Activated T-cell treated with anti-CD3 and anti-CD28 coated beads for 24 hours (primary cell): ENCODE results near the gene FAM170B.

ENCODE experiments used
- DNase-seq: peaks from one replicate; pipeline ENCODE4 v3.0.0-alpha.2; 2020; ENCODE audit warnings: low read depth

The FAM170B gene

DNA sequence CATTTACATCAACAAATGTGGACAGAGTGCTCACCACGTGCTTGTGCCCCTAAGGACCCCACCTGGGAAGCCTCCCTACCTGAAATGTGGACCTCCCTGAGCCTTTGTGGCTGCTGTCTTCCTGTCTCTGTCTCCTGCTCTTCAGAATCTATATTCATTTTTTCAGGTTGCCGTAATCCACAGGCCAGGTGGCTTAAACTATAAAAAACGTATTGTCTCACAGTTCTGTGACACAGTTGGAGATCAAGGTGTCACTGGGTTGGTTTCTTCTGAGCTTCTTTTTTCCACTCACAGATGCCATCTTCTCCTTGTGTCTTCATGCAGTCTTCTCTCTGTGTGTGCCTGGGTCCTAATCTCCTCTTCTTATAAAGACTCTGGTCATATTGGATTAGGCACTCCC is 12.9 kb downstream of the FAM170B start:
- no peak for DNase-seq

GRCh38 chr10:49119746-49120145 is 14.1 kb downstream of the FAM170B start:
- no peak for DNase-seq

GRCh38 chr10:49118430-49119074 is 15.3 kb downstream of the FAM170B start:
- DNase-seq, result no peak

- DNase-seq, result no peak
Observed at GRCh38 chr10:49117376-49118070, 16.3 kb downstream of the FAM170B start.

GRCh38 chr10:49116509-49117375 is 17.1 kb downstream of the FAM170B start:
- DNase-seq, result no peak

DNA sequence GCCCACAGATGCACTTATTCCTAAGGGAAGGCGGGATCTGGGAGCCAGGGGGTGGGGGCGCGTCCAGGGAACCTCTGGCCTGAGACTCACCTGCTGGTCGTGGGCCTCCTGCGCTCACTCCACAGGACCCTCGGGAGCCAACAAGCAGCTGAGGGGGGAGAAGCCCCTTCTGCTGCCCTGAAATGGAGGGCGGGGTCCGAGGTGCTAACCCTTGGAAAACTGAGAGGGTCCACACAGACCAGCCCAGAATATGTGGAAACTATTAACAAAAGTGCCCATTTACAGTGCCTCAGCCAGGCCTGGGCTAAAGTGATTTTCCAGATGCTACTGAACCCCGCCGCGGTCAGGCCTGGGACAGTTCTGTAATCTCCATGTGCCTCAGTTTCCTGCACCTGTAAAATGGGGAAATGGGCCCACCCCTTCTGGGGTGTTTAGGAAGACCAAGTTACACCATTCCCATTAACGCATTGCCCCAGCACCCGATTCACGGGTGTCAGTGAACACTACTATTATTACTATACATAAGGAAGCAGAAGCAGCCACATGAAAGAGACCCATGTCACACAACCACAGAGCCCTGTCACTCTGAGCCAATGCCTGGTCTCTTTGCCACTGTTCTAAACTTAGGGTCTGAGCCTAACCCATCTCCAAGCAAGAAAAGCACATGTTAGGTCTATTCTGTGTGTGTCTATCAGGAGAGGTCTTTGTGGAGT is 17.9 kb downstream of the FAM170B start:
- DNase-seq, result no peak

GRCh38 chr10:49115015-49115795 is 18.6 kb downstream of the FAM170B start, which contains the start of gene VSTM4:
Gene VSTM4 (minus strand): TSS chr10:49115522. CDS start chr10:49115485, 37 bp downstream.
- DNase-seq, result no peak

DNA sequence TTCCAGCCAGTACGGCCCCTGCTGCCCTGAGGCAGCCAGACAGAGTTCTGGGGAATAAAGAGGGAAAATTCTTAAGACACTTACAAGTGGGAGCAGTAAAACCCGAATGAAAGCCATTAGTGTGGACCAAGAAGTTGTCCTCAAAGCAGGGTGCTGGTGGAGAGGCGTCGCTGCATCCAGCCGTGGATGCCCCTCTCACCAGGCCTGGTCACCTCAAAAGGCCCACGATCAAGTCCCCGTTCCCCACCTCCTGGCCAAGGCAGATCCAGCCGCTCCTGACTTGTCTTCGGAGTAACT is 19.2 kb downstream of the FAM170B start:
- no peak for DNase-seq

GRCh38 chr10:49113741-49114141 is 20.1 kb downstream of the FAM170B start:
- DNase-seq, result no peak

DNA sequence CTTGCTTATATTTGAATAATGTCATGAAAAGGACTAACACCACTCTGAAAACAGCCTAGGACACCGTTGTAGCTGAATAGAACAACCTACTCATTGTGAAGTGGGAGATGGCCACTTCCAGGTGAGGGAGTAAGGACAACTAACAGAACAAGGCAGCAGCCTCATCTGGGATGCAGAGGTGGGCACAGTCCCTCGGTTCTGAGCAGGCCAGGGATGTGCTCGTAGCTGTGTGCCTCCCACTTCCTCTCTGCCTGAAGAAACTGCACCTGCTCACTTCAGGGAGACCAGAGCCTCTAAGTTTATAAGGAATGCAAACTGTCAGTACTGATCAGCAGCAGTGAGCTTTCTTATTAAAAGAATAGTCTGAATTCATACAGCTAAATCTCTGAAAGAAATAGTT is 21.0 kb downstream of the FAM170B start:
- no peak for DNase-seq

- DNase-seq, result no peak
Observed at GRCh38 chr10:49112098-49112497, 21.7 kb downstream of the FAM170B start.

DNA sequence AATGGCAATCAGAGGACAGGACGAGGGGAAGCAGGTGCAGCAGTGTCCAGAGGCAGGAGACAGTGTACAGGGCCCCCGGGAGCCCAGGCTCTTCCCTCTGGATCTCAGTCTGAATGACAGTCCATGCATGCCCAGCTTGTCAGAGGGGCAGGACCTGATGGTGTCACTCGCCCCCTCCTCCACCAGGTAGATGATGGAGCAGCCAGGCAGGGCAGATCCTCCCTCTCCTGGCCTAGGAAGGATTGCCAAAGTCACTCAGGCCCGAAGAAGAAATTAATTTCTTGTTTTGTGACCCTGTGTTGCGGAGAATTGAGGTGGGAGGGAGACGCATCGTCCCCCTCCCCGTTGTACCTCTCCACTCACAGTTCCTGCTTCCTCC is 22.5 kb downstream of the FAM170B start:
- DNase-seq, result no peak

- no peak for DNase-seq
Observed at GRCh38 chr10:49110684-49111319, 23.0 kb downstream of the FAM170B start.

- DNase-seq, result no peak
Observed at GRCh38 chr10:49109669-49110340, 24.0 kb downstream of the FAM170B start.

GRCh38 chr10:49108656-49109055 is 25.2 kb downstream of the FAM170B start:
- DNase-seq, result no peak

GRCh38 chr10:49107887-49108267 is 25.9 kb downstream of the FAM170B start:
- DNase-seq, result no peak

DNA sequence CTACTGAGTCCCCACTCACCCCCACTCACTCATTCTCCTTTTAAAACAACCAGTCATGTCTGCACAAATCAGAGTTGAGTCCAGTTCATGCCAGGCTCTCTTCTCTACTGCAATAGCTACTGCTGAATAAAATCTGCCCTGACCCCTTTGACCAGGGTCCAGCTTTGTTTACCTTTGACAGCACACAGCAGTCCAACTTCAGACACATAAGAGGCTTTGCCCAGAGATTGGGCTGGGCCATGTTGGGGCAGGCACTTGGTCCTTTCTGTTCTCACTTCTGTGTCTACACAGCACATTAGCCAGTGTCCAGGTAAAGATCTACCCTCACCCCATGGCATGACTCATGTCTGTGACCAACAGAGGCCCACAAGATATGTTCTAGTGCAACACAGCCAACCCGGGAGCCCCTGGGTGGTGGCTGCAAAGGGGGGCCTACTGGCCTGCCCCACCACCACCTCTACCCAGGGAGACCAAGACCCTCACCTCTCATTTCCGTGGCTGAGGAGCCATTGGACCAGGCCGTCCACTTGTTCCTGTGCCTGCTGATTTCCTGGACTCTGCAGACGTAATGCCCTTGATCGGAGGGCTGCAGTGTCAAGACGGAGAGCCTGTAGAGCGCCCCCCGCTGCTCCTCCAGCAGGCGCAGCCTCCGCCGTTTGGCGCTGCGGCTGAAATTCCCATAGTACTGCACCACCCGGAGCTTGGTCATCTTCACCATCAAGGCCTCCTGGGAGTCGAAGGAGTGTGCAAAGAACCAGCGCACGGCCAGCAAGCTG is 26.5 kb downstream of the FAM170B start:
- DNase-seq, result no peak

DNA sequence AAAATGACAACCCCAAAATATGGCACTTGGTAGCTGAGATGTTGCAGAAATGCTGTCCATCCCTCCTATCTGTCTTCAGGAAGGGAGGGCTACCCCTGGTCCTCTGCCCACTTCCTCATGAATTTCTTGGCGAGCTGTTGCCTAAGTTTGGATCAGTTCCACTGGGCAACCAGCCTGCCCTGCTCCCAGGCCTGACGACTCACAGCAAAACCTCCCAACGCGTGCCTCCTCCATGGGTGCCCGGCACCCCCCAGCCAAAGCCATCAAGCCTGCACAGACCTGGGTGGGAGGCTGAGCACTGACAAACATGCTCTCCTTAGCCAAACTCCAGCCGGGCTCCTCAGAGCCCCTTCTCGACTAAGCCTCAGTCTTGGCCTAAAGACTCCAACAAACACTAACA is 27.4 kb downstream of the FAM170B start:
- no peak for DNase-seq

DNA sequence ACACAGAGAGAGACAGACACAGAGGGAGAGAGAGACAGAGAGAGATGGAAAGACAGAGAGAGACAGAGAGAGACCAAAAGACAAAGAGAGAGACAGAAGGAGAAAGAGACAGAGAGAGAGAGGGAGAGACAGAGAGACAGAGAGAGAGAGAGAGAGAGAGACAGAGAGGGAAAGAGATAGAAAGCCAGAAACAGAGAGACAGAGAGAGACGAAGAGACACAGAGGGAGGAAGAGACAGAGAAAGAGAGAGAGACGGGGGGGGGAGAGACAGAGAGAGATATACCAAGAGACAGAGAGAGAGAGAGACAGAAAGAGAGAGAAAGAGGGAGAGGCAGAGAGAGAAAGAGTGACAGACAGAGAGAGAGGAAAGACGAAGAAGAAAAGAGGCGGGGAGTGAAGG is 28.7 kb downstream of the FAM170B start:
- DNase-seq, result no peak

- DNase-seq, result no peak
Observed at GRCh38 chr10:49104323-49104722, 29.5 kb downstream of the FAM170B start.
